Measurements from ENCODE around the gene PRKAG2. TPM values are rescaled to one million over a fixed set of nuclear protein-coding genes. Genes with fewer than 3 reads are reported as not detected.

Gene PRKAG2
- total RNA-seq, 1 donor from 2014 or later, result 13.5 TPM

GRCh38 chr7:151836927-151837205, 40.0 kb downstream of the PRKAG2 start:
- no peak overlapping the region for H3K4me3 Mint-ChIP-seq (ENCODE audit: unreplicated experiment)

GRCh38 chr7:151836191-151836926, 40.6 kb downstream of the PRKAG2 start:
- no peak for DNase-seq (ENCODE audit: extremely low spot score, unreplicated experiment)
- no peak for TF ChIP-seq CTCF (IDR thresholded peaks at IDR 0.05)
- no peak overlapping the region for H3K4me3 Mint-ChIP-seq (ENCODE audit: unreplicated experiment)
- no peak overlapping the region for H3K27ac Mint-ChIP-seq (ENCODE audit: unreplicated experiment)
- H3K27me3 Mint-ChIP-seq (ENCODE audit: unreplicated experiment), result peaks cover 3% of the 10 kb centered on the region
- no peaks in the 10 kb centered on the region for H3K36me3 Mint-ChIP-seq (ENCODE audit: unreplicated experiment)
- H3K4me1 Mint-ChIP-seq (ENCODE audit: unreplicated experiment), result no peaks in the 10 kb centered on the region
- H3K9me3 Mint-ChIP-seq (ENCODE audit: unreplicated experiment), result no peaks in the 10 kb centered on the region

More at GRCh38 chr7:151836927-151837205, 40.0 kb downstream of the PRKAG2 start:
- TF ChIP-seq CTCF (IDR thresholded peaks at IDR 0.05), result no peak
- H3K4me1 Mint-ChIP-seq (ENCODE audit: unreplicated experiment), result no peaks in the 10 kb centered on the region
- no peak for DNase-seq (ENCODE audit: extremely low spot score, unreplicated experiment)
- peaks cover 3% of the 10 kb centered on the region for H3K27me3 Mint-ChIP-seq (ENCODE audit: unreplicated experiment)
- no peaks in the 10 kb centered on the region for H3K36me3 Mint-ChIP-seq (ENCODE audit: unreplicated experiment)
- no peaks in the 10 kb centered on the region for H3K9me3 Mint-ChIP-seq (ENCODE audit: unreplicated experiment)
- no peak overlapping the region for H3K27ac Mint-ChIP-seq (ENCODE audit: unreplicated experiment)

GRCh38 chr7:151835636-151836035, 41.3 kb downstream of the PRKAG2 start:
- Mint-ChIP-seq H3K27ac (ENCODE audit: unreplicated experiment) (no peak overlapping the region), H3K4me3 (ENCODE audit: unreplicated experiment) (no peak overlapping the region), H3K4me1 (ENCODE audit: unreplicated experiment) (no peaks in the 10 kb centered on the region), H3K27me3 (ENCODE audit: unreplicated experiment) (peaks cover 8% of the 10 kb centered on the region), H3K9me3 (ENCODE audit: unreplicated experiment) (no peaks in the 10 kb centered on the region), H3K36me3 (ENCODE audit: unreplicated experiment) (no peaks in the 10 kb centered on the region)
- no peak for TF ChIP-seq CTCF (IDR thresholded peaks at IDR 0.05)
- no peak for DNase-seq (ENCODE audit: extremely low spot score, unreplicated experiment)

- Mint-ChIP-seq H3K9me3 (ENCODE audit: unreplicated experiment) (no peaks in the 10 kb centered on the region), H3K4me1 (ENCODE audit: unreplicated experiment) (no peaks in the 10 kb centered on the region), H3K27me3 (ENCODE audit: unreplicated experiment) (peaks cover 10% of the 10 kb centered on the region), H3K36me3 (ENCODE audit: unreplicated experiment) (no peaks in the 10 kb centered on the region), H3K27ac (ENCODE audit: unreplicated experiment) (no peak overlapping the region), H3K4me3 (ENCODE audit: unreplicated experiment) (no peak overlapping the region)
- no peak for TF ChIP-seq CTCF (IDR thresholded peaks at IDR 0.05)
- DNase-seq (ENCODE audit: extremely low spot score, unreplicated experiment), result no peak
These were observed 42.5 kb downstream of the PRKAG2 start for GRCh38 chr7:151834271-151835035.

- peaks cover 17% of the 10 kb centered on the region for H3K27me3 Mint-ChIP-seq (ENCODE audit: unreplicated experiment)
- DNase-seq (ENCODE audit: extremely low spot score, unreplicated experiment), result no peak
- H3K4me1 Mint-ChIP-seq (ENCODE audit: unreplicated experiment), result no peaks in the 10 kb centered on the region
- H3K9me3 Mint-ChIP-seq (ENCODE audit: unreplicated experiment), result no peaks in the 10 kb centered on the region
- no peak overlapping the region for H3K27ac Mint-ChIP-seq (ENCODE audit: unreplicated experiment)
- no peak overlapping the region for H3K4me3 Mint-ChIP-seq (ENCODE audit: unreplicated experiment)
- no peak for TF ChIP-seq CTCF (IDR thresholded peaks at IDR 0.05)
- no peaks in the 10 kb centered on the region for H3K36me3 Mint-ChIP-seq (ENCODE audit: unreplicated experiment)
These were observed 43.2 kb downstream of the PRKAG2 start for GRCh38 chr7:151833691-151834090.
